HG03520 (cell line): ENCODE data around the gene SLC25A25.

Source experiments
- ATAC-seq: cut with Tn5 transposase; IDR thresholded peaks from one replicate; pipeline ENCODE4 v1.9.1; 2021; ENCODE audit warnings: mild to moderate bottlenecking, moderate library complexity; ENCODE audit not compliant: unreplicated experiment

SLC25A25 gene

DNA sequence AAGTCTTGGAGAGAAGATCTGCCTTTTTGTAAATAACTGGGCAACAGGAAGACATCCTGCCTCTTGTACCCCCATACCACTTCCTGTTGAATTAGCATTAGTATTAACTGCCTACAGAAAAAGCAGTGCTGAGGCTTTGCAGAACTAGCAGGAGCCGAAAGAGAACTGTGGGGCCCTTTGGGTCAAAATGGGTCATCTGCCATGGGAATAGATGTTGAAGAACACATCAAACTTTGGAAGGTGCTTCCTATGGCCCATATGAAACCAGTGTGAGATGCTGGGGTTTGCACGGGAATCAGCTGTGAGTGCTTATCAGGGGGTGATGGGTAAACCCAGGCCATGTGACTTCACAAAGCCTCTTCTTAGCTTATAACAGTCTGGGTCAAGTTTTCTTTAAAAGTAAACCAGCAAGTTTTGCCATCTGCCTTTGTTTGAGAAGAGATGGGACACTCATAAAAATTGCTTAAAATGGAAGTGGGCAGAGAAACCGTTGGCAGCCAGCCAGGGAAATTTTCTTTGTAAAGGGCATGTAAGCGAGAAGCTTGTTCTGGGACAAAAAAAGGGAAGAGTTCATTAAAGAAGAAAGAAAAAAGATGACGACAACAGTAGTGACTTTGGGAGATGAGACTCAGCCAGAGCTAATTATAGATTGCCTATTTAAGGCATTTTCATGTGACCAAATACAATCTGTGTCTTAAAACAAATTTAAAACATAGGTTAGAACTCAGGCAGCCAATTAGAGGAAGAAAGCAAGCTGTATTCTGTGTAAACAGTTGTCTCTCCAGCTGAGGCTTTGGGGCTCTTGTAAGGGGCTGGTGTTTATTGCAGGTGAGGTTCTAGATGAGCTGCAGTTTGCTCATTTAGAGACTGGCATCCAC lies 4.4 kb downstream of the SLC25A25 start:
- no peak for ATAC-seq

GRCh38 chr9:128073253-128073886 lies 5.3 kb downstream of the SLC25A25 start:
- ATAC-seq = no peak

- no peak for ATAC-seq
Observed at GRCh38 chr9:128077847-128078503, 9.9 kb downstream of the SLC25A25 start.

GRCh38 chr9:128078504-128079434 lies 10.7 kb downstream of the SLC25A25 start:
- no peak for ATAC-seq

DNA sequence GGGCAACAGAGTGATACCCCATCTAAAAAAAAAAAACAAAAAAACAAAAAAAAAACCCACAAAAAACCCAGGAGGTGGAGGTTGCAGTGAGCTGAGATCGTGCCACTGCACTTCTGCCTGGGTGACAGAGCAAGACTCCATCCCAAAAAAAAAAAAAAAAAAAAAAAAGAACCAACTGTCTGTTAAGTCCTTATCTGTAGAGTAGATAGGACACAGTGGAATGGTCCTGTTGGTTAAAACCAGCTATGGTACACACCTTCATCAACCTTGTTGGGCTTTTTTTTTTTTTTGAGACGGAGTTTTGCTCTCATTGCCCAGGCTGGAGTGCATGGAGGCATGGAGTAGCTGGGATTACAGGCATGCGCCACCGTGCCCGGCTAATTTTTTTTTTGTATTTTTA lies 12.2 kb downstream of the SLC25A25 start:
- no peak for ATAC-seq

GRCh38 chr9:128081056-128081455 lies 13.0 kb downstream of the SLC25A25 start:
- ATAC-seq = no peak

GRCh38 chr9:128082151-128082550 lies 14.1 kb downstream of the SLC25A25 start:
- ATAC-seq = no peak

DNA sequence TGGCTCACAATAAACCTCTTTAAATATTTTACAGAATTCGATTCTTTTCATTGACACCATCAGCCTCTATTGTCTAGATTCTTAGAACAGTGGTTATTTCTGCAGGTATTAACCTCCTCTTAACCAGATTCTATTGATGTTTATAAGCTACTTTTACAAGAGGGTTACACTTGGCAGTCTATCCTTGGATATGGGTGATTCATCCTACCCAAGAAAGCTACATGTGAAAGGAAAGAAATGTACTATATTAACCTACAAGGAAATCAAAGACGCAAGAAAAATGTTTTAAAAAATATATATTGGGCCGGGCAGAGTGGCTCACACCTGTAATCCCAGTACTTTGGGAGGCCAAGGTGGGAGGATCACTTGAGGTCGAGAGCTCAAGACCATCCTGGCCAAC lies 16.7 kb downstream of the SLC25A25 start:
- ATAC-seq = no peak

DNA sequence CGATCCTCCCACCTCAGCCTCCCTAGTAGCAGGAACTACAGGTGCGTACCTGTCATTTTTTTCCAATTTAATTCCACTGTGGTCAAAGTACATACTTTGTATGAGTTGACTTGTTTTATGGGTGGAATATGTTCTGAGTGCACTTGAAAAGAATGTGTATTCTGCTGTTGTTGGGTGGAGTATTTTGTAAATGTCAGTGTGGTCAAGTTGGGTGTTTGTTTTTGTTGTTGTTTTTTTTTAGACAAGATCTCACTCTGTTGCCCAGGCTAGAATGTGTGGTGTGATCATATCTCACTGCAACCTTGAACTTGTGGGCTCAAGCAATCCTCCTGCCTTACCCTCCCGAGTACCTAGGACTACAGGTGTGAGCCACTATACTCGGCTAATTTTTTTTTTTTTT lies 17.9 kb downstream of the SLC25A25 start:
- no peak for ATAC-seq

- no peak for ATAC-seq
Observed at GRCh38 chr9:128087262-128087661, 19.2 kb downstream of the SLC25A25 start.

DNA sequence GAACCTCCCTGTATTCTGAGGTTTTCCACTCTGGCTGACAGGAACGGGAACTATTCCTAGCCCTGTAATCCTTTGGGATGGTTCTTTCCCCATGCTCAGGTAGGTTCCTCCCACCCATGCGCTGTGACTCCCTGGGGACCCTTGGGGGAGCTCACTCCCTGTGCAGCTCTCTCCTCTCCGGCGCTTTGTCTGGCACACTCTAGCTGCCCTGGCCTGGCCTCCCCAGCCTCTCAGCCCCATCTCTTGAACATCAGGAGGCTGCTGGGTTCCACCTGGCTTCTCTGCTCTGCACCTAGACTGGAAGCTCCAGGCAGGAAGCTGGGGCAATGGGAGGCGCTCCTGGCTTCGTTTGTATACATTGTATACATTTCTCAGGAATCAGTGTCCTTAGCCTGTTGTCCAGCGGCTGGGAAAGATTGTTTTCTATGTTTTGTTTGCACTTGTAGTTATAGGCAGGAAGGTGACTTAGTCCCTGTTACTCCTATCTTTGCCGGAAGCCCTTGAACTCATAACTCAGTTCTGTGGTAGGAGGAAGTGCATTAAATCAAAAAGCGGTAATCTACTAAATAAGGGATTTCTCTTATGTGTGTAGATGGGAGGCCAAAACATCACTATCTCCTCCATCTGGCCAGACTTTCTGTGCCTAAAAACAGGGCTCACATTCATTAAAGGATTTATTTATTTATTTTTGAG lies 20.4 kb downstream of the SLC25A25 start:
- no peak for ATAC-seq

DNA sequence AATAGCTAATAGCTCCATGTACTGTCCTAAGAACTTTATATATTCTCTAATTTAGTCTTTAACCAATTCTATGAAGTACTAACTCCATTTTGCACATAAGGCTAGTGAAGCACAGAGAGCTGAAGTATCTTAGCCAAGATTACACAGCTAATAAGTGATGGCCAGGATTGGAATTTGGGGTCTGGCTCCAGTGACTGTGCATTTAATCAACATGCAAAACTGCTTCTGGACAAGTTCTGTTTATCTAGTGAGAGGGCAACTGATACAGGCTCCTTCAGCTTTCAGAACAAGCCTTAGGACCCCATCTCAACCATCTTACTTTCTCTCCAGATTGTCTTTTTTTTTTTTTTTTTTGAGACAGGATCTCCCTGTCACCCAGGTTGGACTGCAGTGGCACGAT lies 21.3 kb downstream of the SLC25A25 start:
- ATAC-seq = no peak

- no peak for ATAC-seq
Observed at GRCh38 chr9:128091144-128091543, 23.1 kb downstream of the SLC25A25 start.

DNA sequence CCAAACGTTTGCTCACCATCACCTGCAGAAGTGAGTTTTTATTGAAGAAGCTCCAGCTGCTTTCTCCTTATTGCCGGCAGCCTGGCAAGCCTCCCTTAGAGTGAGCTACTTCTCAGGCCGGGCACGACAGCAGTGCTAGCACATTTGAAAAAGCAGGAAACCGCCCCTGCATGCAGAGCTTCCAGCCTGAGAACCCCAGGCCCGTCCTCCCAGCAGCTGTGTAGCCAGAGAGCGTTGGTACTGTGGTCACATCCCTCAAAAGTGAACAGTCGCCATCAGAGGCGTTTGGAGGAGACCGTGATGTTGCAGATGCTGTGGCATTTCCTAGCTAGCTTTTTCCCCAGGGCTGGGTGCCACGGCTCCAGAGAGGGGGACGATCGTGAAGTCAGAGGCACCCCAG lies 23.5 kb downstream of the SLC25A25 start:
- ATAC-seq = no peak

GRCh38 chr9:128092199-128092977 lies 24.4 kb downstream of the SLC25A25 start:
- ATAC-seq = no peak

GRCh38 chr9:128093011-128093410 lies 25.0 kb downstream of the SLC25A25 start:
- no peak for ATAC-seq

GRCh38 chr9:128094166-128094949 lies 26.3 kb downstream of the SLC25A25 start:
- peak; percentile 90 for ATAC-seq

DNA sequence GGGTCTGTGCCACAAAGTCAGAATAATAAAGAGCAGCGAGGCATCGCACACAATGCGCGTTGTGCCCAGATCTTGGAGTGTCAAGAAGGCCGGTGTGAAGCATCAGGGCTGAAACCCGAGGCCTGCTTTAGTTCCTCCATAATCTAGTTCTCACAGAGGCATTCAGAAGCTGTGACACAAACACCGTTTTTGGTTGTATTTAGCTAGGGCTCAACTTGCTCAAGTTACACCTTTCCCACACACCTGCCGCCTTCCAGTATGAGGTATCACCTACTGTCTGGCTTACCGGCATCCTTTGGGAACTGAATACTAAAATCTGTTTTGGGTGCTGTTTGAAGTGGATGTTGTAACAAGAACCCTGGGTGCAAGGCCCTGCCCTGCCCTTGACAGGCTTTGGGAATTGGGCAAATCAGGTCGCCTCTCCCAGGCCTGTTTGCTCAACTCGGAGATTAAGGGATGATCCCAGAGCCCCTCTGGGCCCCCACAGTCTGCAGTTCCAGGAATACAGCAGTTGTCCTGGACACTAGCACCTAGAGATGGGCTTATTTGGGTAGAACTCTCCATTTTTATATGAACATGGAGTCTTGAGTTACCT lies 27.0 kb downstream of the SLC25A25 start:
- no peak for ATAC-seq
